HepG2 (cell line): ENCODE results near the gene LRTM2.

ENCODE experiments used
- HOXA9 ChIP-seq: sonication (generic); formaldehyde crosslinking; IDR thresholded peaks from 2 replicates; pipeline ENCODE4 v1.8.1; 2022; ENCODE audit warnings: missing genetic modification reagents, mild to moderate bottlenecking, moderate library complexity, borderline replicate concordance
- NFYB ChIP-seq: sonication (generic); formaldehyde crosslinking; IDR thresholded peaks from 2 replicates; pipeline ENCODE4 v1.4.0; 2020; ENCODE audit warnings: missing genetic modification reagents
- POLR2A ChIP-seq, 2 experiments: IDR thresholded peaks; 2 replicates each; pipeline ENCODE4 v1.6.1; 2011; ENCODE audit warnings: low read depth in 2 of 2, low read length in 2 of 2, mild to moderate bottlenecking in 1 of 2, moderate library complexity in 1 of 2; ENCODE audit not compliant: insufficient read depth in 1 of 2
- PRMT3 ChIP-seq: sonication (generic); formaldehyde crosslinking; IDR thresholded peaks from 2 replicates; pipeline ENCODE4 v1.8.1; 2022; ENCODE audit warnings: low read depth, mild to moderate bottlenecking, moderate library complexity, missing genetic modification reagents, borderline replicate concordance
- RAD21 ChIP-seq: fragments of 450-650 bp; formaldehyde crosslinking; IDR thresholded peaks from 2 replicates; pipeline ENCODE4 v1.5.0; 2020; ENCODE audit warnings: mild to moderate bottlenecking
- ZKSCAN8 ChIP-seq: IDR thresholded peaks from 2 replicates; pipeline ENCODE4 v1.6.1; 2016; ENCODE audit warnings: borderline replicate concordance, missing genetic modification reagents, missing compliant biosample characterization
- ZNF431 ChIP-seq: sonication (generic); formaldehyde crosslinking; IDR thresholded peaks from 2 replicates; pipeline ENCODE4 v1.9.0; 2022; ENCODE audit warnings: missing genetic modification reagents, low read depth, mild to moderate bottlenecking, borderline replicate concordance
- ZNF451 ChIP-seq: sonication (generic); formaldehyde crosslinking; IDR thresholded peaks from 2 replicates; pipeline ENCODE4 v1.5.0; 2020; ENCODE audit warnings: mild to moderate bottlenecking, missing genetic modification reagents
- ZNF773 ChIP-seq: sonication (generic); formaldehyde crosslinking; IDR thresholded peaks from 2 replicates; pipeline ENCODE4 v1.4.0; 2020; ENCODE audit warnings: missing genetic modification reagents, borderline replicate concordance
- TF ChIP-seq, protein P1 (sequence below): sonication (generic); formaldehyde crosslinking; IDR thresholded peaks from 2 replicates; pipeline ENCODE4 v1.5.0; 2020; ENCODE audit warnings: mild to moderate bottlenecking, missing genetic modification reagents, moderate library complexity
- TF ChIP-seq, protein P2 (sequence below): sonication (generic); formaldehyde crosslinking; IDR thresholded peaks from 2 replicates; pipeline ENCODE4 v1.4.0; 2020; ENCODE audit warnings: low read depth, mild to moderate bottlenecking, missing genetic modification reagents
- TF ChIP-seq, protein P3 (sequence below): sonication (generic); formaldehyde crosslinking; IDR thresholded peaks from 2 replicates; pipeline ENCODE4 v1.5.1; 2020; ENCODE audit warnings: missing genetic modification reagents, mild to moderate bottlenecking, borderline replicate concordance
- TF ChIP-seq, protein P4 (sequence below): sonication (generic); formaldehyde crosslinking; IDR thresholded peaks from 2 replicates; pipeline ENCODE4 v1.8.1; 2023; ENCODE audit warnings: missing genetic modification reagents, inconsistent platforms, borderline replicate concordance

DNA sequence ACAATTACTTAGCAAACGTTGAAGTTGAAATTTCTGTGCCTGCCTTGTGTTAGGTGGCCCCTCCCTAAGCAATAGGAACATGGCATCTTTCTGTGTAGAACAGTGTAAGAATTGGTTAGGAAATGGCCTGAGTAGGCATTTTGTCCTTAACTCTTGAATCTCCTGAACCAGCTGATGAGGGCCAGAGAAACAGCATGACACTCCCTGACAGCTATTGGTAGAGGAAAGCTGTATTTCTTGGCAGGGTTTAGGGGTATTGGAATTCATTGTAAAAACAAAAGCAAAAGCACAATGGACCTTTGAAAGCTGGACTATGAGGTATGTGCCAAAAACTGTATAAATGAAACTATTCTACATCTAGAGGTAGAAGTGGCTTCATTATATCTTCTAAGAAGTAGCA, 40.6 kb upstream of the LRTM2 start:
- TF ChIP-seq NFYB (CRISPR knock-in tag) (no peak), PRMT3 (CRISPR knock-in tag) (no peak), RAD21 (no peak), ZNF773 (CRISPR knock-in tag) (no peak), ZNF431 (CRISPR knock-in tag) (no peak), HOXA9 (no peak), ZNF451 (CRISPR knock-in tag) (no peak), ZKSCAN8 (no peak), POLR2A (IDR thresholded peaks at IDR 0.05; ENCODE audit: insufficient read depth in 1 of 2, low read depth in 2 of 2, low read length in 2 of 2) (no peak)
- TF ChIP-seq, protein P1, sequence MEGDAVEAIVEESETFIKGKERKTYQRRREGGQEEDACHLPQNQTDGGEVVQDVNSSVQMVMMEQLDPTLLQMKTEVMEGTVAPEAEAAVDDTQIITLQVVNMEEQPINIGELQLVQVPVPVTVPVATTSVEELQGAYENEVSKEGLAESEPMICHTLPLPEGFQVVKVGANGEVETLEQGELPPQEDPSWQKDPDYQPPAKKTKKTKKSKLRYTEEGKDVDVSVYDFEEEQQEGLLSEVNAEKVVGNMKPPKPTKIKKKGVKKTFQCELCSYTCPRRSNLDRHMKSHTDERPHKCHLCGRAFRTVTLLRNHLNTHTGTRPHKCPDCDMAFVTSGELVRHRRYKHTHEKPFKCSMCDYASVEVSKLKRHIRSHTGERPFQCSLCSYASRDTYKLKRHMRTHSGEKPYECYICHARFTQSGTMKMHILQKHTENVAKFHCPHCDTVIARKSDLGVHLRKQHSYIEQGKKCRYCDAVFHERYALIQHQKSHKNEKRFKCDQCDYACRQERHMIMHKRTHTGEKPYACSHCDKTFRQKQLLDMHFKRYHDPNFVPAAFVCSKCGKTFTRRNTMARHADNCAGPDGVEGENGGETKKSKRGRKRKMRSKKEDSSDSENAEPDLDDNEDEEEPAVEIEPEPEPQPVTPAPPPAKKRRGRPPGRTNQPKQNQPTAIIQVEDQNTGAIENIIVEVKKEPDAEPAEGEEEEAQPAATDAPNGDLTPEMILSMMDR = no peak
- TF ChIP-seq, protein P2, sequence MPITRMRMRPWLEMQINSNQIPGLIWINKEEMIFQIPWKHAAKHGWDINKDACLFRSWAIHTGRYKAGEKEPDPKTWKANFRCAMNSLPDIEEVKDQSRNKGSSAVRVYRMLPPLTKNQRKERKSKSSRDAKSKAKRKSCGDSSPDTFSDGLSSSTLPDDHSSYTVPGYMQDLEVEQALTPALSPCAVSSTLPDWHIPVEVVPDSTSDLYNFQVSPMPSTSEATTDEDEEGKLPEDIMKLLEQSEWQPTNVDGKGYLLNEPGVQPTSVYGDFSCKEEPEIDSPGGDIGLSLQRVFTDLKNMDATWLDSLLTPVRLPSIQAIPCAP (CRISPR knock-in tag) = no peak
- TF ChIP-seq, protein P3, sequence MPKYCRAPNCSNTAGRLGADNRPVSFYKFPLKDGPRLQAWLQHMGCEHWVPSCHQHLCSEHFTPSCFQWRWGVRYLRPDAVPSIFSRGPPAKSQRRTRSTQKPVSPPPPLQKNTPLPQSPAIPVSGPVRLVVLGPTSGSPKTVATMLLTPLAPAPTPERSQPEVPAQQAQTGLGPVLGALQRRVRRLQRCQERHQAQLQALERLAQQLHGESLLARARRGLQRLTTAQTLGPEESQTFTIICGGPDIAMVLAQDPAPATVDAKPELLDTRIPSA = no peak
- TF ChIP-seq, protein P4, sequence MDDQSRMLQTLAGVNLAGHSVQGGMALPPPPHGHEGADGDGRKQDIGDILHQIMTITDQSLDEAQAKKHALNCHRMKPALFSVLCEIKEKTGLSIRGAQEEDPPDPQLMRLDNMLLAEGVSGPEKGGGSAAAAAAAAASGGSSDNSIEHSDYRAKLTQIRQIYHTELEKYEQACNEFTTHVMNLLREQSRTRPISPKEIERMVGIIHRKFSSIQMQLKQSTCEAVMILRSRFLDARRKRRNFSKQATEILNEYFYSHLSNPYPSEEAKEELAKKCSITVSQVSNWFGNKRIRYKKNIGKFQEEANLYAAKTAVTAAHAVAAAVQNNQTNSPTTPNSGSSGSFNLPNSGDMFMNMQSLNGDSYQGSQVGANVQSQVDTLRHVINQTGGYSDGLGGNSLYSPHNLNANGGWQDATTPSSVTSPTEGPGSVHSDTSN (CRISPR knock-in tag) = no peak
